Measurements from ENCODE around the gene FAM9C.

The FAM9C gene

DNA sequence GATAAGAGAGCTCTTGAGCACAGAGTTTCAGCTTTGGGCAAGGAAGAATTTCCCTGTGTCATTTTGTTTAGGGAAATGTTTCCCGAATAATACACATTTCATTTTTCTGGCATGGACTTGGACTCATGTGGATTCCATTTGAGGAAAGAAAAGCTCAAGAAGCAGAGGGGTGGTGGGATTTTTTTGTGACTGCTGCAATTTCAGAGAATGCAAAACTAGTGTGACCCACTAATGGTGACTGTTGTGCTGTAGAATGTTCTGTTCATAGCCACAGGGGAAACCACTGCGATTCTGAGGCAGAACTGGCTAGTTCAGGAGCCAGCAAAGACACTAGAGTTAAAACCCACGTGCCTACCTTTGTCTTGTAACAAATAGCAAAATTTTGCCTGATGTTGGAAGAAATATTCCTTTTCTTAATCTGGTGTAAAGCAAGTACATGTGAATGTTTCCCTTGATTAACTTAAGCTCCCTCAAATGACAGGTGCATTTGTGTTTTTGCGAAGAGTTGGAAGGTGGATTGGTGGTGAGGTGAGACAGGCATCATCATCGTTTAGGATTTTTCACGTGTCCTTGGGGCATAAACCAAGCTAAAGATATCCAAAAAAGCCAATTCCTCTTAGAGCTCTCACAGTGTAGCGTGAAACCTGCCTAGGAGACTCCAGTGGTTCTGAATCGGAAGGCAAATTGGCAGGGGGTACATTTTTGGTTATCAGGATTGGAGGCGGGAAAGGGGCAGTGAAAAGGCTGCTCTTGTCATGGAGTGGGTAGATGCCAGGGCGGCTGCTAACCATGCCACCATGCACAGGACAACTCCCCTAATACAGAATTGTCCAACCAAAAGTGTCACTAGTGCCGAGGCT lies 38.0 kb upstream of the FAM9C start:
- no peak for DNase-seq (ENCODE audit: low spot score)
- TF ChIP-seq, protein P1, sequence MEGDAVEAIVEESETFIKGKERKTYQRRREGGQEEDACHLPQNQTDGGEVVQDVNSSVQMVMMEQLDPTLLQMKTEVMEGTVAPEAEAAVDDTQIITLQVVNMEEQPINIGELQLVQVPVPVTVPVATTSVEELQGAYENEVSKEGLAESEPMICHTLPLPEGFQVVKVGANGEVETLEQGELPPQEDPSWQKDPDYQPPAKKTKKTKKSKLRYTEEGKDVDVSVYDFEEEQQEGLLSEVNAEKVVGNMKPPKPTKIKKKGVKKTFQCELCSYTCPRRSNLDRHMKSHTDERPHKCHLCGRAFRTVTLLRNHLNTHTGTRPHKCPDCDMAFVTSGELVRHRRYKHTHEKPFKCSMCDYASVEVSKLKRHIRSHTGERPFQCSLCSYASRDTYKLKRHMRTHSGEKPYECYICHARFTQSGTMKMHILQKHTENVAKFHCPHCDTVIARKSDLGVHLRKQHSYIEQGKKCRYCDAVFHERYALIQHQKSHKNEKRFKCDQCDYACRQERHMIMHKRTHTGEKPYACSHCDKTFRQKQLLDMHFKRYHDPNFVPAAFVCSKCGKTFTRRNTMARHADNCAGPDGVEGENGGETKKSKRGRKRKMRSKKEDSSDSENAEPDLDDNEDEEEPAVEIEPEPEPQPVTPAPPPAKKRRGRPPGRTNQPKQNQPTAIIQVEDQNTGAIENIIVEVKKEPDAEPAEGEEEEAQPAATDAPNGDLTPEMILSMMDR (IDR thresholded peaks at IDR 0.05; ENCODE audit: extremely low read depth, insufficient read depth, missing control alignments): no peak
- in situ Hi-C loops (cut with MboI; ENCODE audit: low pct_unique_long_range_greater_than_20kb, low sequenced_read_pairs, unreplicated experiment): loop anchor here (10.0 kb wide), 2 partner anchors 78 to 128 kb away; no protein-coding TSS in a partner anchor

DNA sequence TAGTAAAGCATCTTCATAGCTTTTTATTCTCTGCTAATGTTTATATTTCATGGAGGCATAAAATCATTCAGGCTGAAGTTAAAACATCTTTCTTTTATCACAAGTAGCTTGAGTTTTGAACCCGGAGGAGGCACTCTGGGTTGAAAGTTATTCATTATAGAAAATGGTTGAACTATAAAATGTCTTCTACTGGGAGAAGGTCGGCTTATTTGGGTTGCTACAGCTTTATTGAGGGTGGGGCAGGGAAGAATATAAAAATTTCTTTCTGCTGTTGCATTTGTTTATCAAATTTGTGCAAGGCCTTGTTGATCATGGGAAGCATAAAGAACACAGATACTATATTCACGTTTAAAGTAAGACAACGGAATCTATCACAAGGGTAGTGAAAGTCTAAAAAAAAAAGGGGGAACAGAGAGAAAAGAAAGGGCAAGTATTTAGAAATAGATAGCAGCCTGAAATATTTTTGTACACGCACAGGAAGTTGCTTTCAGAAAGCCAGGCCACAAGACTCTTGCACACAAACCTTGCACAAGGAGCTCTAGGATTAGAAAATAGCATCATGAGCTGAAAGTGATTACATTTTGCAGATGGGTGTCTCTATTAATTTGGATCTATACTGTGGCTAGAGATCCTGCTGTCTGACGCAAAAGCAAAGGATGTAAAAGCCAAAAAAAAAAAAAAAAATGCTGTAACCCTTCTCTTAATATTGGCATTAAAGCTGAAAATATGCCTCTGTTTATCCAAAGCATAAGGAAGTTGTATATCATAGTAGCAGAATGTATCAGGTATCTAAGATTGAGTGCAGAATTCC lies 37.2 kb upstream of the FAM9C start:
- TF ChIP-seq, protein P1 (IDR thresholded peaks at IDR 0.05; ENCODE audit: extremely low read depth, insufficient read depth, missing control alignments): no peak
- in situ Hi-C loops (cut with MboI; ENCODE audit: low pct_unique_long_range_greater_than_20kb, low sequenced_read_pairs, unreplicated experiment): loop anchor here (10.0 kb wide), 2 partner anchors 77 to 127 kb away; no protein-coding TSS in a partner anchor
- DNase-seq (ENCODE audit: low spot score): peak; percentile 23

DNA sequence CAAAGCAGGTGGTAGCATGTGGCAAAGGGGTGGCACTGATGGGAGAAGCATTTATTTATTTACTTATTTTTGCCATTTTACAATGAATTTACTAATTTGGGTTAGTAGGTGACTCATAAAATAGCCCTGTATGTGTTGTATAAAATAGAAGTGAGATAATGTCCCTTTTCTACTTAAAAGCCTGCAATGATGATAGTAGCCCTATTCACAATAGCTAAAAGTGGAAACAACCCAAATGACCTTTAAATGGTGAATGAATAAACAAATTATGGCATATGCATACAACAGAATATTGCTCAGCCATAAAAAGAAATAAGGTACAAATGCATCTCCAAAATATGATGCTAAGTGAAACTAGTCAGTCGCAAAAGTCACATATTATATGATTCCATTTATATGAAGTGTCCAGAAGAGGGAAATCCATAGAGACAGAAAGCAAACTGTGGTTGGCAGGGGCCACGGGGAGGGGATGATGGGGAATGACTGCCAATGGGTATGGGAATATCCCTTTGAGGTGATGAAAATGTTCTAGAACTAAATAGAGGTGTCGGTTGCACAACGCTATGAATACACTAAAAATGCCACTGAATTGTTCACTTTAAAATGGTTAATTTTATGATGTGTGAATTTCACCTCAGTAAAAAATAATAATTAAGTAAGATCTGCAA lies 35.8 kb upstream of the FAM9C start:
- in situ Hi-C loops (cut with MboI; ENCODE audit: low pct_unique_long_range_greater_than_20kb, low sequenced_read_pairs, unreplicated experiment): loop anchor here (10.0 kb wide), 2 partner anchors 75 to 125 kb away; no protein-coding TSS in a partner anchor
- no peak for DNase-seq (ENCODE audit: low spot score)
- TF ChIP-seq, protein P1 (IDR thresholded peaks at IDR 0.05; ENCODE audit: extremely low read depth, insufficient read depth, missing control alignments): no peak

DNA sequence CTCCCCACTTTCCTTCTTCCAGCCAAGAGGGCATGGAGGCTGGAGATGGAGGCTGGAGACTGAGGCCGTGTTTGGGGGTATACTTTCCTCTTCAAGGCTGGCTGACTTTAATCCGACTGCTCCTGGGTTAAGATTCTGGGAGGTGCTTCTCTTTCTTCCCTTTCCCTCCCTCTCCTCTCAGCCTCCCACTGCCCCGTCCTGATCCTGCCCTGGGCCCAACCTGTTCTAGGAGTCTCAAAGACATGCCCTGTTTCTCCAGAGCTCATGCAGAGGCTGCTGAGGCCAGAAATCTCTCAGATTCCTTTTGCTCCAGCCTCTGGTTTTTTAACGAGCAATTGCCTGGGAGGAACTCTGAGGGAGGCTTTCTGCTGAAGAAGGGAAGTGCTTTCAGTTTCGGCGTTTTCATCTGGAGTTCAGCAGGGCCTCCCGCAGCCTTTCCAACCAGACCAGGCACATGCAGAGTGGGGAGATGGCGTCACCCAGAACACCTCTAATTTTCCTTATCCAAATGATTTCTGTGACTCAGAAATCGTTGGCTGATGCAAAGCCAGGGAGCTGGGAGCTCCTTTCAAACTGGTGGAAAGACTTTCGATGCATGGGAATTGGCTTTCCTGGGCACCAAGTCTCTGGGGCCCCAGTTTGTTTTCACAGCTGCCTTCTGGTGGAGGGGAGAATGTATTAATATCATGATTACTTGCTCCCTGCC lies 34.5 kb upstream of the FAM9C start:
- DNase-seq (ENCODE audit: low spot score): no peak
- TF ChIP-seq, protein P1 (IDR thresholded peaks at IDR 0.05; ENCODE audit: extremely low read depth, insufficient read depth, missing control alignments): no peak
- in situ Hi-C loops (cut with MboI; ENCODE audit: low pct_unique_long_range_greater_than_20kb, low sequenced_read_pairs, unreplicated experiment): no loop called here

DNA sequence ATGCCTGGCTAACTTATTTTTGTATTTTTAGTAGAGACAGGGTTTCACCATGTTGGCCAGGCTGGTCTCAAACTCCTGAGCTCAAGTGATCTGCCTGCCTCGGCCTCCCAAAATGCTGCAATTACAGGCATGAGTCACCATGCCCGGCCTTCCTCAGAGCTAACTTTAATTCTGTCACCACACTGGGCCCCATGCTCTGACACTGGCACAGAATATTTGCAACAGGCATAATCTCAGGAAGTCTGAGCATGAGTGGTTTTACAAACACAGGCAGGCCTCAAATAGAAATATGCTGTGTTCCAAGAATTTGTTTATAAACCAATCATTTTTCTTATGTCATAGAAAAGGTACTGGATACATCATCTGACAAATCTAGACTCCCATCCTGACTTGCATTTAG lies 32.7 kb upstream of the FAM9C start:
- no peak for DNase-seq (ENCODE audit: low spot score)

More for the DNA sequence above, 32.7 kb upstream of the FAM9C start:
- TF ChIP-seq, protein P1 (IDR thresholded peaks at IDR 0.05; ENCODE audit: extremely low read depth, insufficient read depth, missing control alignments): no peak
- in situ Hi-C loops (cut with MboI; ENCODE audit: low pct_unique_long_range_greater_than_20kb, low sequenced_read_pairs, unreplicated experiment): no loop called here

All from GM13977 (cell line).